ENCODE results near the gene SWAP70. TPM values are rescaled to one million over a fixed set of nuclear protein-coding genes. Genes with fewer than 3 reads are reported as not detected.

Gene SWAP70
- total and polyA plus RNA-seq, 2 of the 8 experiments (the other 6 are each of a cell fraction or from before 2014, with no cell fraction given): 14.8 to 37.5 TPM

DNA sequence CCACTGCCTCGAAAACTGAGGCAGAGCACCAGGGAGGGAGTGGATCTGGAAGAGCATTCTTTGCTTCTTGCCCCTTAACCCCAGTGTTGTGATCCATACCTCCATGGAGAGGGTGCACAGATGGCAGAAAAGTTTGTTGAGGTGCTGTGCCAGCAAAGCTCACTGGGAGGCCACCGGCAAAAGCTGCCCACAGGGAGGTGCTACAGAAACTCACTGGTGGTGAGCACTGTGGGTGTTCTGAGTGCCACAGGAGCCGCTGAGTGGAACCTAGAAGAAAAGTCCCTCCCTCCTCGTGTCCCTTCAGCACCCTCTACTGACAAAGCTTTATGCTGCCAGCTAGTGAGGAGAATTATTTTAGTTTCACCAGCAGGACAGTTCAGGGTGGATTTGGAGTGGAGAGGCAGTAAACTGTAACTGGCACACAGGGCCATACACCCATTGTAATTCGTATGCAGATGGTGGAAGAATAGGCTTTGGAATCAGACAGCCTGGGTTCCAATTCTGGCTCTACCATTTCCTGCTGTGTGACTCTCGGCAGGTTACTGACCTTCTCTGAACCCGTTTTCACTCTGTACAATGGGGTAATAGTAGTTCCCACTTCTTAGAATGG, 84.6 kb downstream of the SWAP70 start:
- POLR2A ChIA-PET (ENCODE audit: partially characterized antibody): interaction anchor here (0.5 to 2.4 kb wide), 5 partner anchors 11 to 214 kb away, joined by 3 to 12 read pairs (median 3); no protein-coding TSS in a partner anchor
- Histone ChIP-seq H3K27ac (ENCODE audit: low read depth, low read length) (no peak overlapping the region), H3K9me3 (ENCODE audit: insufficient read depth in 2 of 2, low read depth in 1 of 2, low read length in 1 of 2) (no peaks in the 10 kb centered on the region), H2AFZ (ENCODE audit: low read length) (no peak overlapping the region), H3K27me3 (replicated peaks in 1 of 4; ENCODE audit: control insufficient read depth in 3 of 4, extremely low read depth in 1 of 4, insufficient read depth in 3 of 4, low read length in 3 of 4) (no peaks in the 10 kb centered on the region), H3K4me1 (replicated peaks in 1 of 4; ENCODE audit: control insufficient read depth in 3 of 4, insufficient read depth in 4 of 4, low read length in 3 of 4) (no peaks in the 10 kb centered on the region), H2BK20ac (ENCODE audit: low read length) (no peak overlapping the region), H3K4me3 (ENCODE audit: extremely low read depth in 1 of 4, insufficient read depth in 2 of 4, low read depth in 3 of 4, low read length in 4 of 4) (no peak overlapping the region), H3K4ac (replicated peaks; ENCODE audit: insufficient read length, low read depth, low read length) (no peak overlapping the region), H2BK5ac (ENCODE audit: low read depth, low read length) (no peak overlapping the region), H2BK120ac (replicated peaks; ENCODE audit: low read depth, low read length) (no peak overlapping the region), H2AK5ac (ENCODE audit: low read depth, low read length) (no peak overlapping the region), H2BK15ac (ENCODE audit: low read length) (no peak overlapping the region), H3K14ac (ENCODE audit: insufficient read length) (no peak overlapping the region), H3K23me2 (ENCODE audit: low read depth, low read length) (no peaks in the 10 kb centered on the region), H4K5ac (ENCODE audit: insufficient read length, low read depth, low read length) (no peak overlapping the region), H3K56ac (replicated peaks; ENCODE audit: insufficient read length, low read depth, low read length) (no peak overlapping the region), H3K23ac (ENCODE audit: insufficient read length) (no peak overlapping the region), H3K79me1 (ENCODE audit: low read depth, low read length) (no peaks in the 10 kb centered on the region), H4K91ac (replicated peaks; ENCODE audit: insufficient read length, low read length) (no peak overlapping the region), H4K8ac (ENCODE audit: extremely low read depth, insufficient read depth, low read length) (no peak overlapping the region), H3K9ac (replicated peaks in 1 of 4; ENCODE audit: extremely low read depth in 1 of 4, low read depth in 3 of 4, low read length in 3 of 4) (no peak overlapping the region), H3K79me2 (ENCODE audit: control insufficient read depth in 1 of 2, insufficient read depth in 2 of 2, low read length in 2 of 2) (no peaks in the 10 kb centered on the region), H4K20me1 (replicated peaks in 1 of 2; ENCODE audit: control insufficient read depth in 1 of 2, insufficient read depth in 2 of 2, low read length in 2 of 2) (no peaks in the 10 kb centered on the region), H3K4me2 (ENCODE audit: insufficient read depth in 1 of 2, low read depth in 2 of 2, low read length in 2 of 2) (no peak overlapping the region), H3K36me3 (ENCODE audit: control insufficient read depth in 2 of 4, insufficient read depth in 4 of 4, low read length in 3 of 4) (peaks cover 0 to 21% (median 11%) of the 10 kb centered on the region in 4 experiments; a peak in 6 of 8 replicates), H2BK12ac (ENCODE audit: low read depth, low read length) (no peak overlapping the region), H3K18ac (ENCODE audit: extremely low read depth, low read length) (no peak overlapping the region)
- peak; percentile 39 for FAIRE-seq
- 71% methylated on average over 7 of the region's 7 CpGs; no CpG with 5 or more reads in 1 of the 2 experiments for WGBS, 2 experiments (ENCODE audit: extremely low coverage in 1 of 2, insufficient coverage in 1 of 2, insufficient read length in 1 of 2, insufficient replicate concordance in 2 of 2, low coverage in 1 of 2, low lambda C conversion rate in 2 of 2, missing lambda C conversion rate in 1 of 2)
- CTCF ChIA-PET (ENCODE audit: partially characterized antibody): interaction anchor here (0.6 to 8.5 kb wide), 36 partner anchors 9 to 250 kb away, joined by 3 to 130 read pairs (median 5); partner anchors contain the start of gene WEE1
- peak in 1 of 2 experiments; percentile 64 for DNase-seq (ENCODE audit: low read depth in 1 of 2, low spot score in 2 of 2)
- TF ChIP-seq ASH2L (IDR thresholded peaks at IDR 0.05; ENCODE audit: low read length): no peak
- peak in 1 of 2 experiments; percentile 18; a peak in 1 of 4 replicates for TF ChIP-seq HDAC2 (IDR thresholded peaks at IDR 0.05; ENCODE audit: borderline replicate concordance in 1 of 2, low read depth in 2 of 2, low read length in 2 of 2)
- TF ChIP-seq RAD21 (IDR thresholded peaks at IDR 0.05 in 1 of 2, conservative IDR thresholded peaks at IDR 0.05 in 1 of 2; ENCODE audit: low read depth in 2 of 2, low read length in 2 of 2): peak; percentile 88 to 90
- TF ChIP-seq, protein P1, sequence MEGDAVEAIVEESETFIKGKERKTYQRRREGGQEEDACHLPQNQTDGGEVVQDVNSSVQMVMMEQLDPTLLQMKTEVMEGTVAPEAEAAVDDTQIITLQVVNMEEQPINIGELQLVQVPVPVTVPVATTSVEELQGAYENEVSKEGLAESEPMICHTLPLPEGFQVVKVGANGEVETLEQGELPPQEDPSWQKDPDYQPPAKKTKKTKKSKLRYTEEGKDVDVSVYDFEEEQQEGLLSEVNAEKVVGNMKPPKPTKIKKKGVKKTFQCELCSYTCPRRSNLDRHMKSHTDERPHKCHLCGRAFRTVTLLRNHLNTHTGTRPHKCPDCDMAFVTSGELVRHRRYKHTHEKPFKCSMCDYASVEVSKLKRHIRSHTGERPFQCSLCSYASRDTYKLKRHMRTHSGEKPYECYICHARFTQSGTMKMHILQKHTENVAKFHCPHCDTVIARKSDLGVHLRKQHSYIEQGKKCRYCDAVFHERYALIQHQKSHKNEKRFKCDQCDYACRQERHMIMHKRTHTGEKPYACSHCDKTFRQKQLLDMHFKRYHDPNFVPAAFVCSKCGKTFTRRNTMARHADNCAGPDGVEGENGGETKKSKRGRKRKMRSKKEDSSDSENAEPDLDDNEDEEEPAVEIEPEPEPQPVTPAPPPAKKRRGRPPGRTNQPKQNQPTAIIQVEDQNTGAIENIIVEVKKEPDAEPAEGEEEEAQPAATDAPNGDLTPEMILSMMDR (IDR thresholded peaks at IDR 0.05; ENCODE audit: control extremely low read depth in 1 of 3, insufficient read depth in 1 of 3, low read depth in 1 of 3, low read length in 3 of 3): peak; percentile 42 to 83 (median 83)
- TF ChIP-seq, protein P2, sequence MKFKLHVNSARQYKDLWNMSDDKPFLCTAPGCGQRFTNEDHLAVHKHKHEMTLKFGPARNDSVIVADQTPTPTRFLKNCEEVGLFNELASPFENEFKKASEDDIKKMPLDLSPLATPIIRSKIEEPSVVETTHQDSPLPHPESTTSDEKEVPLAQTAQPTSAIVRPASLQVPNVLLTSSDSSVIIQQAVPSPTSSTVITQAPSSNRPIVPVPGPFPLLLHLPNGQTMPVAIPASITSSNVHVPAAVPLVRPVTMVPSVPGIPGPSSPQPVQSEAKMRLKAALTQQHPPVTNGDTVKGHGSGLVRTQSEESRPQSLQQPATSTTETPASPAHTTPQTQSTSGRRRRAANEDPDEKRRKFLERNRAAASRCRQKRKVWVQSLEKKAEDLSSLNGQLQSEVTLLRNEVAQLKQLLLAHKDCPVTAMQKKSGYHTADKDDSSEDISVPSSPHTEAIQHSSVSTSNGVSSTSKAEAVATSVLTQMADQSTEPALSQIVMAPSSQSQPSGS (IDR thresholded peaks at IDR 0.05; ENCODE audit: low read length): peak; percentile 75; the same call in 1 of the 2 replicates
- no peak for TF ChIP-seq SUZ12 (IDR thresholded peaks at IDR 0.05; ENCODE audit: low read length)
- TF ChIP-seq HDAC6 (IDR thresholded peaks at IDR 0.05; ENCODE audit: low read depth, low read length): no peak
